ENCODE data around the gene RIMKLB.
"Not testable (repeated sequence)": the region's sequence is repeated elsewhere in the genome, so short reads cannot be mapped to it uniquely, and the experiment has no call there.

The RIMKLB gene

GRCh38 chr12:8742501-8742900 is 44.7 kb downstream of the RIMKLB start:
- TF ChIP-seq ZFP3 (CRISPR knock-in tag; IDR thresholded peaks at IDR 0.05) (no peak), PATZ1 (CRISPR knock-in tag; IDR thresholded peaks at IDR 0.05; ENCODE audit: borderline replicate concordance) (no peak), ISL1 (CRISPR knock-in tag; IDR thresholded peaks at IDR 0.05) (no peak), BACH2 (CRISPR knock-in tag; IDR thresholded peaks at IDR 0.05; ENCODE audit: borderline replicate concordance) (no peak), ESRRG (CRISPR knock-in tag; IDR thresholded peaks at IDR 0.05) (no peak), PPARA (CRISPR knock-in tag; IDR thresholded peaks at IDR 0.05; ENCODE audit: borderline replicate concordance) (no peak), ZNF8 (CRISPR knock-in tag; IDR thresholded peaks at IDR 0.05) (no peak), ZNF70 (CRISPR knock-in tag; IDR thresholded peaks at IDR 0.05) (no peak), RARB (CRISPR knock-in tag; IDR thresholded peaks at IDR 0.05) (no peak), ZNF565 (CRISPR knock-in tag; conservative IDR thresholded peaks at IDR 0.05; ENCODE audit: low read depth) (no peak), TOX (CRISPR knock-in tag; IDR thresholded peaks at IDR 0.05; ENCODE audit: borderline replicate concordance) (no peak), ZFP30 (CRISPR knock-in tag; IDR thresholded peaks at IDR 0.05) (no peak)
- peak; percentile 96 for ATAC-seq

GRCh38 chr12:8743121-8743520 is 45.3 kb downstream of the RIMKLB start:
- ATAC-seq: not testable (repeated sequence)

GRCh38 chr12:8745631-8746030 is 47.8 kb downstream of the RIMKLB start:
- ATAC-seq: not testable (repeated sequence)

- ATAC-seq: no peak
- TF ChIP-seq ARNTL (CRISPR knock-in tag; IDR thresholded peaks at IDR 0.05; ENCODE audit: borderline replicate concordance, low read depth) (no peak), ZNF565 (CRISPR knock-in tag; conservative IDR thresholded peaks at IDR 0.05; ENCODE audit: low read depth) (no peak), CSRNP3 (CRISPR knock-in tag; IDR thresholded peaks at IDR 0.05) (no peak), PPARA (CRISPR knock-in tag; IDR thresholded peaks at IDR 0.05; ENCODE audit: borderline replicate concordance) (no peak), ISL1 (CRISPR knock-in tag; IDR thresholded peaks at IDR 0.05) (no peak), ZNF8 (CRISPR knock-in tag; IDR thresholded peaks at IDR 0.05) (no peak), CSDC2 (CRISPR knock-in tag; IDR thresholded peaks at IDR 0.05) (no peak), BACH2 (CRISPR knock-in tag; IDR thresholded peaks at IDR 0.05; ENCODE audit: borderline replicate concordance) (no peak), CREB5 (CRISPR knock-in tag; IDR thresholded peaks at IDR 0.05; ENCODE audit: low read depth) (no peak), ZC3H10 (CRISPR knock-in tag; IDR thresholded peaks at IDR 0.05) (no peak), POU6F1 (CRISPR knock-in tag; IDR thresholded peaks at IDR 0.05; ENCODE audit: borderline replicate concordance, low read depth) (no peak), TOX (CRISPR knock-in tag; IDR thresholded peaks at IDR 0.05; ENCODE audit: borderline replicate concordance) (no peak), SNAI2 (CRISPR knock-in tag; IDR thresholded peaks at IDR 0.05) (no peak), RARB (CRISPR knock-in tag; IDR thresholded peaks at IDR 0.05) (no peak), TSHZ2 (CRISPR knock-in tag; IDR thresholded peaks at IDR 0.05) (no peak), TCF4 (CRISPR knock-in tag; IDR thresholded peaks at IDR 0.05; ENCODE audit: borderline replicate concordance) (no peak), GLIS3 (CRISPR knock-in tag; IDR thresholded peaks at IDR 0.05) (no peak), ZFP3 (CRISPR knock-in tag; IDR thresholded peaks at IDR 0.05) (no peak), ZFP30 (CRISPR knock-in tag; IDR thresholded peaks at IDR 0.05) (no peak)
Observed at GRCh38 chr12:8746046-8746445, 48.3 kb downstream of the RIMKLB start.

GRCh38 chr12:8760076-8760475 is 62.3 kb downstream of the RIMKLB start:
- ATAC-seq: not testable (repeated sequence)

GRCh38 chr12:8762701-8763100 is 64.9 kb downstream of the RIMKLB start:
- ATAC-seq: not testable (repeated sequence)

GRCh38 chr12:8766121-8766520 is 68.3 kb downstream of the RIMKLB start:
- not testable (repeated sequence) for ATAC-seq
